OCI-LY7 (cell line): ENCODE results near the gene APBB1IP. TPM values are rescaled to one million over a fixed set of nuclear protein-coding genes. Genes with fewer than 3 reads are reported as not detected.

Source experiments
- BruUV-seq: library from RNA; stranded (reverse); fragments of 400-500 nt; replicated peaks from 2 replicates; lab custom pipeline; 2021; lab: Mats Ljungman, UMichigan
- CTCF ChIA-PET: fragments of 300-600 bp; sonication (Branson Sonifier 250); formaldehyde crosslinking; loops from one replicate; lab custom pipeline; 2022; ENCODE audit warnings: antibody characterized with exemption; ENCODE audit not compliant: unreplicated experiment; lab: Charles Lee
- POLR2A ChIA-PET: fragments of 300-600 bp; sonication (Branson Sonifier 250); formaldehyde crosslinking; loops from one replicate; lab custom pipeline; 2022; ENCODE audit warnings: antibody characterized with exemption; lab: Charles Lee
- DNase-seq: peaks from one replicate; pipeline ENCODE4 v3.0.0-alpha.2; 2015; ENCODE audit warnings: low spot score
- H2AFZ ChIP-seq: fragments of 200-600 bp; sonication (generic), shearing (Covaris generic); 2 replicates; pipeline ENCODE4 v1.6.1; 2014; ENCODE audit warnings: mild to moderate bottlenecking, antibody characterized with exemption, low read length, moderate library complexity
- H3K27ac ChIP-seq: fragments of 200-600 bp; sonication (generic); 2 replicates; pipeline ENCODE4 v1.5.1; 2014; ENCODE audit warnings: mixed run types, low read depth, mild to moderate bottlenecking, moderate library complexity, low read length, inconsistent platforms; ENCODE audit not compliant: poor library complexity, severe bottlenecking
- H3K36me3 ChIP-seq: fragments of 200-600 bp; sonication (generic); 2 replicates; pipeline ENCODE4 v1.6.1; 2014; ENCODE audit warnings: mild to moderate bottlenecking, antibody characterized with exemption, low read length, moderate library complexity, mixed read lengths; ENCODE audit not compliant: insufficient read depth
- H3K4me1 ChIP-seq: fragments of 200-600 bp; sonication (generic); 2 replicates; pipeline ENCODE4 v1.5.1; 2014; ENCODE audit warnings: mild to moderate bottlenecking, low read length; ENCODE audit not compliant: insufficient read depth, poor library complexity, severe bottlenecking
- H3K4me2 ChIP-seq: fragments of 200-600 bp; sonication (generic); 2 replicates; pipeline ENCODE4 v1.6.1; 2014; ENCODE audit warnings: mild to moderate bottlenecking, low read length
- H3K4me3 ChIP-seq: fragments of 200-600 bp; sonication (generic); 2 replicates; pipeline ENCODE4 v1.5.1; 2014; ENCODE audit warnings: mild to moderate bottlenecking, low read depth, low read length; ENCODE audit not compliant: poor library complexity, severe bottlenecking
- H3K79me2 ChIP-seq: fragments of 200-600 bp; sonication (generic); 2 replicates; pipeline ENCODE4 v1.6.1; 2016; ENCODE audit warnings: low read depth, mild to moderate bottlenecking, low read length, moderate library complexity, mixed read lengths; ENCODE audit not compliant: insufficient read depth
- H3K9me2 ChIP-seq: fragments of 200-600 bp; sonication (generic); 2 replicates; pipeline ENCODE4 v1.6.1; 2016; ENCODE audit warnings: mild to moderate bottlenecking, low read length, mixed read lengths; ENCODE audit not compliant: insufficient read depth
- H3K9me3 ChIP-seq: fragments of 200-600 bp; sonication (generic); 2 replicates; pipeline ENCODE4 v1.6.1; 2014; ENCODE audit warnings: mild to moderate bottlenecking, mixed run types, low read length, mixed read lengths
- H4K20me1 ChIP-seq: fragments of 200-600 bp; sonication (generic); 2 replicates; pipeline ENCODE4 v1.6.1; 2014; ENCODE audit warnings: mild to moderate bottlenecking, antibody characterized with exemption, low read length, moderate library complexity, mixed read lengths; ENCODE audit not compliant: insufficient read depth
- CTCF ChIP-seq: fragments of 200-600 bp; sonication (generic); conservative IDR thresholded peaks from 2 replicates; pipeline ENCODE4 v1.5.1; 2014; ENCODE audit warnings: mild to moderate bottlenecking, antibody characterized with exemption, low read length, moderate library complexity, mixed read lengths
- EZH2phosphoT487 ChIP-seq: fragments of 200-600 bp; sonication (generic); IDR thresholded peaks from 2 replicates; pipeline ENCODE4 v1.6.1; 2018; ENCODE audit warnings: low read depth, borderline replicate concordance, mild to moderate bottlenecking, mixed run types, antibody characterized with exemption, low read length, moderate library complexity, mixed read lengths
- intact Hi-C: fragments of 100-400 bp; cut with micrococcal nuclease; formaldehyde crosslinking; loops from one replicate; pipeline ENCODE4 v1.10.0; 2022; ENCODE audit not compliant: unreplicated experiment
- total RNA-seq, 2 experiments: library from RNA; depleted of rRNA in 1 of 2; stranded (reverse); fragments of >200 nt in 1 of 2; shearing (Covaris generic) in 1 of 2; gene quantifications; 2 replicates each; pipeline ENCODE4 v1.2.3, GENCODE V29; 2014 to 2022

APBB1IP gene
- total RNA-seq, 2 experiments from 2014 or later, result 65.8 to 167 TPM

- Histone ChIP-seq H2AFZ (no peak overlapping the region), H3K36me3 (peaks cover 98% of the 10 kb centered on the region), H3K4me3 (no peak overlapping the region), H4K20me1 (no peaks in the 10 kb centered on the region), H3K9me3 (no peaks in the 10 kb centered on the region), H3K79me2 (no peaks in the 10 kb centered on the region), H3K4me2 (no peak overlapping the region), H3K9me2 (no peaks in the 10 kb centered on the region), H3K4me1 (no peaks in the 10 kb centered on the region), H3K27ac (no peak overlapping the region)
- TF ChIP-seq CTCF (no peak), EZH2phosphoT487 (no peak)
- intact Hi-C loops, result no loop called here
- no peak for DNase-seq
- POLR2A ChIA-PET, result interaction anchor here (0.6 to 0.7 kb wide), 2 partner anchors 9 to 50 kb away, joined by 3 to 4 read pairs; no protein-coding TSS in a partner anchor
- BruUV-seq, result no TSS peak
- CTCF ChIA-PET, result no interaction called here
Measured at GRCh38 chr10:26505491-26505890, 67.3 kb downstream of the APBB1IP start.

GRCh38 chr10:26506736-26507135, 68.6 kb downstream of the APBB1IP start:
- Histone ChIP-seq H3K4me1 (no peaks in the 10 kb centered on the region), H3K9me3 (no peaks in the 10 kb centered on the region), H2AFZ (no peak overlapping the region), H3K4me2 (no peak overlapping the region), H3K27ac (no peak overlapping the region), H3K79me2 (no peaks in the 10 kb centered on the region), H4K20me1 (no peaks in the 10 kb centered on the region), H3K36me3 (peaks cover 98% of the 10 kb centered on the region), H3K4me3 (no peak overlapping the region), H3K9me2 (no peaks in the 10 kb centered on the region)
- intact Hi-C loops, result no loop called here
- DNase-seq, result no peak
- BruUV-seq, result no TSS peak
- TF ChIP-seq CTCF (no peak), EZH2phosphoT487 (no peak)
- POLR2A ChIA-PET, result no interaction called here
- CTCF ChIA-PET, result interaction anchor here (0.7 kb wide), 1 partner anchor 49 kb away, joined by 3 read pairs; no protein-coding TSS in a partner anchor

GRCh38 chr10:26507441-26507840, 69.3 kb downstream of the APBB1IP start:
- Histone ChIP-seq H3K4me2 (no peak overlapping the region), H2AFZ (no peak overlapping the region), H3K27ac (no peak overlapping the region), H3K9me3 (no peaks in the 10 kb centered on the region), H4K20me1 (no peaks in the 10 kb centered on the region), H3K4me1 (no peaks in the 10 kb centered on the region), H3K4me3 (no peak overlapping the region), H3K79me2 (no peaks in the 10 kb centered on the region), H3K9me2 (no peaks in the 10 kb centered on the region), H3K36me3 (peaks cover 98% of the 10 kb centered on the region)
- POLR2A ChIA-PET, result interaction anchor here (0.7 to 1.1 kb wide), 3 partner anchors 13 to 43 kb away, joined by 3 to 5 read pairs (median 3); no protein-coding TSS in a partner anchor
- TF ChIP-seq EZH2phosphoT487 (no peak), CTCF (no peak)
- intact Hi-C loops, result no loop called here
- BruUV-seq, result no TSS peak
- no peak for DNase-seq
- CTCF ChIA-PET, result no interaction called here
